ENCODE measurements around the gene WDR75. TPM values are rescaled to one million over a fixed set of nuclear protein-coding genes. Genes with fewer than 3 reads are reported as not detected.

Gene WDR75
- total RNA-seq, 1 experiment from 2014 or later, result 18.5 TPM

DNA sequence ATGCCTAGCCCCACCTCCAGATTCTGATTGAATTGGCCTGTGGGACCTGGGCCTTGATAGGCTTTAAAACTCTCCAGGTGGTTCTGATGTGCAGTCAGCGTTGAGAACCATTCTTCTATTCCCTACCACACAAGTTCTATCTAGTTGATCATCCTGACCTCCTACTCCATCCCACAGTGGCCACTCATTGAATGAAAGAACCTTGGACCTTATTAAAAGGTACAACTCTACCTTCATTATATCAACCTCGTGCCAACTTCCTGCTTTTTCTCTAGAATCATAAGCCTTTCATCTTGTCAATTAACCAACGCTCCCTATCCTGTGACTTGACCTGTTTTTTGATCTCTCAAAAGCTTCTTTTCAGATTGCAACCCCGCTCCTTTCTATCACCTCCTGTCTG is 83.5 kb downstream of the WDR75 start:
- no peak overlapping the region for H2AFZ ChIP-seq
- no peak overlapping the region for H3K4me2 ChIP-seq
- no peaks in the 10 kb centered on the region for H3K27me3 ChIP-seq (ENCODE audit: insufficient read depth, low read depth)
- no peaks in the 10 kb centered on the region; the same call in 1 of the 2 replicates for H3F3A ChIP-seq (ENCODE audit: insufficient read depth, low read depth)
- no peak overlapping the region for H3K4me3 ChIP-seq
- no TSS peak for BruUV-seq (replicated peaks)
- TF ChIP-seq CTCF (conservative IDR thresholded peaks at IDR 0.05) (no peak), EZH2 (IDR thresholded peaks at IDR 0.05; ENCODE audit: low read depth) (no peak)
- POLR2A ChIA-PET (ENCODE audit: unreplicated experiment), result no interaction called here
- intact Hi-C loops (cut with micrococcal nuclease; ENCODE audit: unreplicated experiment), result no loop called here
- no peaks in the 10 kb centered on the region for H4K20me1 ChIP-seq (ENCODE audit: insufficient read depth)
- H3K79me2 ChIP-seq (ENCODE audit: low read depth), result no peaks in the 10 kb centered on the region
- no peak overlapping the region for H3K27ac ChIP-seq
- H3K4me1 ChIP-seq (replicated peaks; ENCODE audit: insufficient read depth), result peaks cover 5% of the 10 kb centered on the region; the same call in 1 of the 2 replicates
- no peaks in the 10 kb centered on the region for H3K9me2 ChIP-seq (ENCODE audit: insufficient read depth)
- H3K36me3 ChIP-seq (ENCODE audit: low read depth), result no peaks in the 10 kb centered on the region
- CTCF ChIA-PET, result no interaction called here
- DNase-seq, result no peak
- no peaks in the 10 kb centered on the region for H3K9me3 ChIP-seq (ENCODE audit: insufficient read depth, low read depth)

Other genes with a start within 250 kb of the WDR75 start
- gene SLC40A1, start 139.3 kb downstream of the WDR75 start, total RNA-seq (2021), result 8.0 and 8.2 TPM in 2 replicates
- gene ASNSD1, start 220.0 kb downstream of the WDR75 start, total RNA-seq (2021), result 14.8 TPM in 2 replicates
- 3.6 and 4.4 TPM in 2 replicates for gene ANKAR, start 233.2 kb downstream of the WDR75 start, total RNA-seq (2021)